G401.6 (cell line): ENCODE data around the gene PDE4B.

Experiments used
- FAIRE-seq: peaks from 2 replicates; lab custom pipeline; 2012; peaks lifted over from hg19 to GRCh38; lab: Jason Lieb, UNC

The PDE4B gene

DNA sequence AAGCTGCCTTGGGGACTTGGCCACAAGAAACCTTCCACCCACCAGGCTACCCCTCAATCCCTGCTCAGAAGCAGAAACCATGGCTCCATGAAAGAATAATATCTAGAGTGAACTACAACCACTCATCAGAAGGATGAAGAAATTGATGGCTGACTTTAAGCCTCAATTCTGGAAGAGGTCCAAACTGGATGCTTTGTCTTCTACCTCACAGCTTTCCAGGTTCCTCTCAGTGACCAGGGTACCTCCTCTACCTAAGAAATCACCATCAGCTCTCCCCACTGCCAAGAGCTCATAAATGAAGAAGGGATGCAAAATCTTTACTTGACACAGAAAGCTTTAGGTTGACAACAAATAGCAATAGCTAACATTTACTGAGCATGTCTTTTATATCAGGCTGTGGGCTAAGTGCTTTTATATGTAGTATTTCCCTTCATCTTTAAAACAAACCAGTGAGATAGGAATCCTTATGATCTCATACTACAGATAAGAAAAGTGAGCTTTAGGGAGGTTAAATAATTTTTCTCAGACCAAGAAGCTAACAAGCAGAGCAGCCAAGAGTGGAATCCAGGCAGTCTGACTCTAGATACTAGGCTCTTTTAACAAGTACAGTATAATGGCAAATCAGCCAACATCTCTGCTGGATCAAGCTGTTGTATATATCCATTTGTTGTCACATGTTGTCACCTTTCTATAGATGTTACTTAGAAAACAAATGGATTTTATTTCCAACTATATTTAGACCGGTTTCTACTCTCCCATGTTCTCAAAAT, 498.3 kb downstream of the PDE4B start:
- no peak for FAIRE-seq

GRCh38 chr1:66291531-66291864, 498.8 kb downstream of the PDE4B start:
- FAIRE-seq = no peak

DNA sequence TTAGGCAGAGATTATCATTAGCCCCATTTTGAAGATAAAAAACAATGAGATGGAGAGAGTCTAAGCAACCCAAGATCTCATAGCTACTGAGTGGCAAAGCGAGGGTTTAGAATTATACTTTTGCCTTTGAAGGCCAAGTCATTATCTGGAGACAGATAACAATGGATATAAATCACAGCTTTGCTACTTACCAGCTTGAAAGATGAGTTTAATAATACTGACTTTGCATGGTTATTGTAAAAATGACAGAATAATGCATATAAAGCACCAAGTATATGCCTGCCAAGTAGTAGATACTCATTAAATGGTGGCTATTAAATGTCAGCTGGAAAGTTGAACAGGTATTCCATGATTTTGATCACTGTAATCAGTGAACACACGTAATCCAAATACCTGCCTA, 499.6 kb downstream of the PDE4B start:
- FAIRE-seq = no peak

DNA sequence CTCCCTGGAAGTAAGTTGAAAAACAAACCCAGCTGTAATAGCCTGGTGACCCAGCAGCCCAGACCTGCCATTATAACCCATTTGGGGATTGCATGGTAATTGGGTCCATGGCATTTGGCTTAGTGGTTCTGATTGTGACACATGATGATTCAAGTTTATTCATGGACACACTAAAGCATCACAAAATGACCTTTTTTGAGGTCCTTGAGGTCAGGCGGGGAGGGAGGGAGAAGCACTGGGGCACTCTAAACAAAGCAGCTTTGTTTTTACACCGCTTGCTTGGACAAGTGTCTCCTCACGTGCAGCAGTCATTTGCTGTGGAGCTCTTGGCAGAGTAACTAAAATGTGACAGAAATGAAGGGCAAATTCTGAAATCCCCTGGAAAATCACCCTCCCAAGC, 500.2 kb downstream of the PDE4B start:
- FAIRE-seq = no peak

GRCh38 chr1:66294707-66295370, 502.1 kb downstream of the PDE4B start:
- no peak for FAIRE-seq

- no peak for FAIRE-seq
These were observed 503.1 kb downstream of the PDE4B start for GRCh38 chr1:66295803-66296202.

DNA sequence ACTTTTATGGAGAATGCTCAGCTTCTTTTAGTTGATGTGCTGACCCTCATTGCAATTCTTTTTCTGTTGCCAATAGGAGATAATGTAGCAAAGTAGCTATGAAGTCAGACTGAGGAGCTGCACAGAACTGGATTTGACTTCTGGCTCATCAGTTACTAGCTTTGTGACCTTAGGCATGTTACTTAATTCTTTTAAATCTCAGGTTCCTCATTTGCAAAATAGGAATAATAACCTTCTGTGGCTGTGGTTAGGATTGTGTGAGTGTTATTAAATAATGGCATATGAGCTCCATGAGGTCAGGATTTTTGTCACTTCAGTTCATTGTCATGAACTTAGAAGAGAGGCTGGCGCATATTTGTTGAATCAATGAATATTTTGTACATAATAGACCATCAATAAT, 503.7 kb downstream of the PDE4B start:
- FAIRE-seq = no peak

GRCh38 chr1:66296951-66297350, 504.3 kb downstream of the PDE4B start:
- no peak for FAIRE-seq

DNA sequence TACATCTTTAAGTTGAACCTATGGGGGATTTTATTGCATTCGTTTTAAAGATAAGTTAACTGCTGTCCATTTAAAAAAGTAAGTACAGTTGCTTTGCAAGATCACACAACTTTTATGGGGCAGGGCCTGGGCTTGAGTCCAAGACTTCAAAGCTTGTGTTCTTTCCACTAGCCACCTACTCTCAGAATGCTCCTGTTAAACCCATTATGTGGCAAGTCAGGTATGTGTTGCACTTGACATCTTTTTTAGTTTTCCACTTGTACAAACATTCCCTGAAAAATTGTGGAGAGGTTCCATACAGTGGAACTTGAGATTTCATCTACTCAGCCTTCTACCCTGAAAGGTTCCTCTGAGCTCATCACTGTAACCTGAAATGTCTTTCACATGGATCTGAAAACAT, 505.8 kb downstream of the PDE4B start:
- FAIRE-seq = no peak

DNA sequence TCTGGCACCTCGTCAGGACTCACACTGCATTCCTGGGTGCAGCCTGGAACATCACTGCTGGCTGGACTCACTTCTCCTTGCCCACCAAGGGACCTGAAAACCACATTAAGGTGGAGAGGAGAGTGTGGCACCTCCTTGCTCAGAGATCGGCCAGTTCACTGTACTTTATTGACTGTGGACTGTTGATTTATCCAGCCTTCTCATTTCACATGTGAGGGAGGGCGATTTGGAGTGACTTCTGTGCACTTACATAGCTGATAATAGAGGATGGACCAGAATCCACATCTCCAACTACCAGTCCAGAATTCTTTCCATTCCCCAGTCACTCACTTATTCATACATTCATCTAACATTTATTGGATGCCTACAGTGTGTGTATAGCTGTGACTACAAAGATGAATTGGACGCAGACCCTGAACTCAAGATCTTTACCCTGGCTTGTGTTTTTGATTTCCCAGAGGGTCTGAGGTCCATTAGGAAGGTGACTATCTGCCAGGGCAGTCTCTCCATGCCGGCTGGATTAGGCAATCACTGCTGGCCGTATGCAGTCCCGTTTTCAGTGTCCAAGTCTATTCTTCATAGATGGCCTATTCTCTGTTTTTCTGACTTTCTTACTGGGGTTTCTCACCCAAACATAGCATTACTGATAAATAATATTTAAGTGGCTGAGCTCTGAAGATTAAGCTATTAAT, 507.7 kb downstream of the PDE4B start:
- no peak for FAIRE-seq

GRCh38 chr1:66300972-66301451, 508.3 kb downstream of the PDE4B start:
- no peak for FAIRE-seq

- FAIRE-seq = no peak
These were observed 509.6 kb downstream of the PDE4B start for GRCh38 chr1:66302184-66302742.

DNA sequence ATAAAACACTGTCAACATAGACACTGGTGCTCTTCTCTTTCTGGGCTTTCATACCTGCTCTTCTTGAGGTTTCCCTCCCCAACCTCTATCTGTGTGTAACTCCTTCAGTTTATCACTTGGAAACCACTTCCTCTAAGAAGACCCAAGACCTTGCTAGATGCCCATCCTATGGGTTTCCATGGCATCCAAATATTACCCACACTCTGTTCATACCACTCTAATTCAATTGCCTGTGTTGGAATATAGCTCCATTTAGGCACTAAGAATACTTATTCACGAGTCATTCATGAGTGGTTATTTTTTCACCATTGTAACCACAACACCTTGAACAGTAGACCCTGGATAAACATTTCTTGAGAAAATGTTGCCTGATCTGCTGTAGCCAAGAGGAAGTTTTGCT, 510.1 kb downstream of the PDE4B start:
- no peak for FAIRE-seq

DNA sequence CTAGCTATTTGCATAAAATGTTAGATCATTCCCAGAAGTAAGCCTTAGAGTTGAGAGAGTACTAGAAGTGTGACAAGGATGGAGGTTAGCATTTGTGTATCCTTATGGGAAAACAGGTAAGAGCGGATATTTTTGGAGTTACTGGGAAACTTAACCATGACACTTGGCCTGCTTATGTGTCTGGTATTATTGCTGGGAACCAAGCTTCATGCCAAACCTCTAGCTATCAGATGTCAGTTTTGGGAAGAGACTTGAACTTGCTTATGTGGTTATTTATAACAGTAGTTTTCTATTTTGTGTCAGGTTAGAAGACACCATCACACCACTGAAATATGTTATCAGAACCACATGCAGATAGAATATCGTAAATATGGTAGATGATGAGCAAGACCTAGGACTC, 511.0 kb downstream of the PDE4B start:
- no peak for FAIRE-seq

GRCh38 chr1:66304128-66304527, 511.4 kb downstream of the PDE4B start:
- FAIRE-seq = no peak

GRCh38 chr1:66305927-66306326, 513.2 kb downstream of the PDE4B start:
- FAIRE-seq = no peak

- no peak for FAIRE-seq
These were observed 516.5 kb downstream of the PDE4B start for GRCh38 chr1:66309006-66309741.

GRCh38 chr1:66311092-66311491, 518.4 kb downstream of the PDE4B start:
- FAIRE-seq = no peak

DNA sequence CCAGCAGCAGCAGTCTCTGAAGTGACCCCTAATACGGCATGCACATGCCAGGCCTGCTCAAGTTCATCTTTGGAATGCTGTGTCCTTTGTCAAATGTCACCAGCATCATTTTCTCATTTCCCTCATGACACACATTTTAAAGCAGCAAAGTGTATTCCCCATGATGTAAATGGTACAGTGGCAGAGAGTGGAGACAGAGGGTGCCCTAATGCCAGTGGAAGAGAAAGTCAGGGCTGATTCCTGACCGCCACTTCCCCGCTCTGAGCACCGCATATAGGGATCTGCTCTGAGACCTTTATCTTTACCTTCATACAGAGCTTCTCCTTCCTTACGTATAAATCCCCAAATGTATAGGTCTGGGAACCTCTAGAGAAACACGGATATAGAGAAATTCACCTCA, 518.9 kb downstream of the PDE4B start:
- FAIRE-seq = no peak

DNA sequence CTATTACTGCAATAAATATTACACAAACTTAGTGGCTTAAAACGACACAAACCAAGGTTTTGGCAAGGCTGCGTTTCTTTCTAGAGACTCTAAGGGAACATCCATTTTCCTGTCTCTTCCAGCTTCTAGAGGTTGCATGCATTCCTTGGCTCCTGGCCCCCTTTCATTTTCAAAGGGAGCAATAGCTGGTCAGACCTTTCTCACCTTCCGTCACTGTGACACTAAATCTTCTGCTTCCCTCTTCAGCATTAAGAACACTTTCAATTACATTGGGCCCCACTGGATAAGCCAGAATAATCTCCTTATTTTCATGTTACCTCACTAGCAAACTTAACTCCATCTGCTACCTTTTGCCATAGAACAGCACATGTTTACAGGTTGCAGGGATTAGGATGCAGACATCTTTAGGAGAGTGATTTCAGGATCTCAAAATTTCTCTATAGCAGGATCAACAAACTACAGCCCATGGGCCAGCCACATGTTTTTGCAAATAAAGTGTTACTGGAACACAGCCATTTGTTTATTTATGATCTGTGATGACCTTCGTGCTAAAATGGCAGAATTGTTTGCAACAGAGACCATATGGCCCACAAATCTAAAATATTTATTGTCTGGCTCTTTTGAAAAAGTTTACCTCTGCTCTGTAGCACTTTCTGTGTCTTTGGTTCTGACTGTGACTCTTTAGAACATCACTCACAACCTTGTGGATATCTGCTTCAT, 519.7 kb downstream of the PDE4B start:
- no peak for FAIRE-seq

DNA sequence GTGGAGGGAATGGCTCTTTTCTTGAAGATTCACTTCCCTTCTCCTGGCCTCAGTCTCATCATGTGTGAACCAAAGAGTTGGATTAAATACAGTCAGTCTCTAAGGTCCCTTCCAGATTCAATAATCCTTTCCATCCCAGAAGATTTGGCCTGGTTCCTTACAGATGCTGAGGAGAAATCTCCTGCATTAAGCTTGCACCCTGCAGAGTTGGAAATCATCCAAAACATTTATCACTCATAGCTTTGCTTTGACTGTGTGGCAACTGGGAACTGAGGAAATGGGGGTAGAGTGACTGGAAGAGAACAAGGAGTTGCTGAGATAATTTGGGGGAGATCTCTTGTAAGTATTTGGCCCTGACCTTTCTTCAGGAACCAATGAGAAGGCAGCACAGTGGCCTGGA, 520.7 kb downstream of the PDE4B start:
- no peak for FAIRE-seq

DNA sequence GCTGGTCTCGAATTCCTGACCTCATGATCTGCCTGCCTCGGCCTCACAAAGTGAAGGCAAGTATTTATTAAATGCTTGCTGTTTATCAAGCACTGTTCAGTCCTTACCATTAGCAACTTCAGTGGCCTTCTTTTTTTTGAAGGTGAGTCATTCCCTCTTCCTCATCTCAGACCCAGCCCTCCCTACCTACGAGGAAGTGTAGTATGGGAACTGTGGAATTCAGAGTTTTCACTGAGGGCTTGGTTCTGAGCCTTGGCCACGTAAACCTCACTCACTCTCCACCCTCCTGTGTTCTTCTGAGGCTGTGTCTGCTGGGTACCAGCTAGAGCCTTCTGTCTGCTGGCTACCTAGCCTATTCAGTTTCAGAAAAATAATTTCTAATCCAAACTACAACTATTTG, 523.0 kb downstream of the PDE4B start:
- FAIRE-seq = no peak
